GM21515 (cell line): ENCODE data around the gene ITGA3.
"Not testable (repeated sequence)": the region's sequence is repeated elsewhere in the genome, so short reads cannot be mapped to it uniquely, and the experiment has no call there.

ENCODE experiments used
- ATAC-seq: cut with Tn5 transposase; IDR thresholded peaks from one replicate; pipeline ENCODE4 v1.9.1; 2021; ENCODE audit not compliant: unreplicated experiment

The ITGA3 gene

DNA sequence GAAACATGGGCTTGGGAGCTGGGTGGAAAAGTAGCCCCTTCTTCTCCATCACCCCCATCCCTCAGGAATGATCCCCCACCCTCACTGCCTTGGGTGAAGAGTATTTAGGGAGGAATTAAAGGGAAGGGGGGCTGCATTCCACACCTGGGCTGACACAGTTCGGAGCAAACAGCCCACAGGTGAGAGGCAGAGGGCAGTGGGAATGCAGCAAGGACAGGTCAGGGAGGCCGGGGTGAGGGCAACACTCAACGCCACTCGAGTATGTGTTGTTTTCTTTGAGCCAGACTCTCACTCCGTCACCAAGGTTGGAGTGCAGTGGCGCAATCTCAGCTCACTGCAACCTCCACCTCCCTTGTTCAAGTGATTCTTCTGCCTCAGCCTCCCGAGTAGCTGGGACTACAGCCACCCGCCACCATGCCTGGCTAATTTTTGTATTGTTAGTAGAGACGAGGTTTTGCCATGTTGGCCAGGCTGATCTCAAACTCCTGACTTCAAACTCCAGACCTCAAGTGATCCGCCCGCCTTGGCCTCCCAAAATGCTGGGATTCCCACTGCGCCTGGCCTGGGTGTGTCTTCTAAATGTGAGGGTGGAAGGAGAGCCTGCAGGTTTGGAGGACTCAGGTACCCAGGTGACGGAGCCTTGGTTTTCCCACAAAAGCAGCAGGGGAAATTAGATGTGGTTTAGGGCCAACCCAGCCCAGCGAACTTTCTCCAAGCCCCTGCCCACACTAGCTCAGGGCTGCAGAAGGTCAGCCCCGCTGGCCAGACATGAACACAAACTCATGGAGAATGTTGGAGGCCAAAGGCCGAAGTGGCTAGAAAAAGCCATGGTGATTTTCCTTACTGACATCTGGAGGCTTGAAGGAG, 21.2 kb upstream of the ITGA3 start:
- no peak for ATAC-seq

DNA sequence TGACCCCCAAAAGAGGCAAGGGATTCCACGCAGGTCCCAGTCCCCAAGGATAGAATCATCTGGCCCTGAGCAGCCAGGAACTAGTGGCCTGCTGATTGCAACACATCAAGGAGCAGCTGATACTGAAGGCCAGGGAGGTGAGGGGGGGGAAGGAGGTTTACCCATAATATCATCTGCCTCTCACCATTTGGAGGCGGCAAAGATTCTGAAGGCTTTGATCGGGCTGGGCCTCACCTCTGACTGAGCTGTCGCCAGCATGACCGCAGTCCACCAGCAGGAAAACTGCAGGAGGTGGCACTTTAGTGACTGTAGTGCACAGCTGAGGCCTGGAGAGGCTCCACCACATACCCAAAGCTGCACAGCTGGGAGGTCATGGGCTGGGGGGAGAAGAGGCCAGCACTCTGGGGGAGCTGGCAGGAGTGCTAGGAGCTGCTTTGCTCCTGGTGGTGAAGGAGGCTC, 20.5 kb upstream of the ITGA3 start:
- ATAC-seq, result no peak

DNA sequence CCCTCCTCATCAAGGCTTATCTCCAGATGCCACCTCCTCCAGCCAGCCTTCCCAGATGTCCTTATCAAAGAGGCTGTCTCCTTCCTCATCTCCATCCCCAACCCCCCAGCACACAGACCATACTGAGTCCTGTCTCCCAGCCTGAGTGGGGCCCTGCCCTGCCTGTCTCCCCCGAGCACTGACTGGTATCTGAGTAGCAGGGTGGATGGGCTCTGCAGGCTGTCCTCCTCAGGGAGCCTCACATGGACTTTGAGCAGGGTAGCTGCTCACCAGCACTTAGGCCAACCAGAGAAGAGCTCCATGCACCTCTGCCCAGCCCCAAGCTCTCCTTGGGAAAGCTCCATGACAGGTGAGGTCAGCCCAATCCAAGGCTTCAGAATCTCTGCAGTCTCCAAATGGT, 20.0 kb upstream of the ITGA3 start:
- no peak for ATAC-seq

DNA sequence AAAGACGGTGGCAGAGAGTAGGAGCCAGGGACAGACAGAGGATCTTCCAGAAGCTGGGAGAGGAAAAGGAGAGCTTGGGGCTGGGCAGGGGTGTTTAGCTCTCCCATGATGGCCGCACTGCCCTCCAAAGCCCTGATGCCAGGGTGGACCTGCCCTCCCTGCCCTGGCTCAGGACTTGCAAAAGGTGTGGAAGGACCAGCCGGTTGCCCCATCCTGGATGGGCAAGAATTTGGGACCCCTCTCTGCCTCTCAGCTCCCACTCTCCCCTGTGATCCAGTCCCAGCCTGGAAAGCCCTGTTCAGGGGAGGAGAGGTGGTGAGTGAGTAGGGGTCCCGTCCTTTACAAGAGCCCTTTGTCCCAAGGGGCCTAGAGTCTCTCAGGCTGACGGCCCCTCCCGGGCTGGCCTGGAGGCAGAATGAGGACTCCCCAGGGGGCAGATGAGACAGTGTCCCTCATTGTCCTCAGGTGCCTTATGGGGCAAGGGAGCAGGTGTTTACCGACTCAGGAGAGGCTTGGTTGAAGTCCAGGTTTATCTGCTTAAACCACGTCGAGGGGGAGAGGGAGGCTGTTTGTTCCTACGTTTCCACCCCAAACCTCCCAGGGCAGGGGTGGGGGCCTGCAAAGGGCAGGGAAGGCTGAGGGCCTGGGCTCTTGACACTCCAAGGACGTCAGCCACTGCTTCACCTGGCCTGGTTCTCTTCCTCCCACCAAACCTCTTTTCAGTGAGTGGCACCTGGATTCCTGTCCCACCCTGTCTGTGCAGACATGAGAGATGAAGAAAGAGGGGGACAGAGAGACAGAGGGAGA, 19.3 kb upstream of the ITGA3 start:
- ATAC-seq, result no peak

DNA sequence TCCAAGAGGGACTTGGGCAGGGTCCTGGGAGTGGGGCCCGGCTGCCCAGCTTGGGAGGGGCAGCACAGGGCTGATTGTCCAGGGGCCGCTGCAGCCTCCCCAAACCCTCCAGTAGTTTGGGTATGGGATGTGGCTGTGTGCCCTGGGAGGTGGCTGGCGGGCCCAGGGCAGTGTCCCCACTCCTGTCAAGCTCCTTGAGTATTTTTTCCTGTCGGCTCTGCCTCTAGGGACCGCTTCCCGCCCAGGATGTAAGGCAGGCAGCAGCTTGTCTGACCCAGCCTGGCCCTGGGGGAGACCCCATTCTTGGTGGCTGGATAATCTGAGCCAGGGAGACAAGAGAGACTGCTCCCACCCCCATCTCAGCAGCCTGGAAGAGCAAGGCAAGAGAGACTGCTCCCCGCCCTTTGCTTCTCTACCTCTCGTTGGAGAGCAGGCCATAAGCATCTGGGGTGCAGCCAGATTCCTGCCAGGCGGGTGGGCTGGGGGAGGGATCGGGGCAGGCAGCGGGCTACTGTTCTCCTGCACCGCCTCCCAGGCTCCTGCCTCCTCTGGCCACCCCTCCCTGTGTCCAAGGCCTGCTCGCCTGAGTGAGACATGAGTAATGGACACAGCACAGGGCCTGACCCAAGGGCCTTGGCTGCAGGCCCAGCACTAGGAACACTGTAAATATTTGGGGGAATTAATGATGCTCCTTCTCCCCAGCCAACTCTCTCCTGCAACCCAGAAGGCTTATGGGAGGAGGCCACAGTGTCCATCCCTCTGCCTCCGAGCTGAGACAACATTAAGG, 18.4 kb upstream of the ITGA3 start:
- ATAC-seq, result no peak

DNA sequence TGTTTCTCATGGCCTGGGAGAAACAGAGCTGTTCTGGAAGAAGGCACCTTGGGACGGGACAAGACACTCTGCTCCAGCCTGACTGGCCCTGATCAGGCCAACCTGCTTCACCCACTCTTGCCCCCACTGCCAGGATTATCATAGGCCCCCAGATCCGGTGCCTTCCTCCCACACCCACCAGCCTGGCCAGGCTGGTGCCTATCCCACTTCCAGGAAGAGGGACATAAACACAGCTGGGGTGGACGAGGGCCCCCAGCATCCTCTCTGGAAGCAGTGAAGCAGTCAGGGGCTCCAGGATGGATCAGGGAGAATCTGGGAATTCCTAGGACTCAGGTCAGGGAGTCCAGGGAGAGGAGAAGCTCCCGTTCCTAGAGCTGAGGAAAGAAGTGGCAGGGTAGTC, 16.9 kb upstream of the ITGA3 start:
- ATAC-seq, result no peak

DNA sequence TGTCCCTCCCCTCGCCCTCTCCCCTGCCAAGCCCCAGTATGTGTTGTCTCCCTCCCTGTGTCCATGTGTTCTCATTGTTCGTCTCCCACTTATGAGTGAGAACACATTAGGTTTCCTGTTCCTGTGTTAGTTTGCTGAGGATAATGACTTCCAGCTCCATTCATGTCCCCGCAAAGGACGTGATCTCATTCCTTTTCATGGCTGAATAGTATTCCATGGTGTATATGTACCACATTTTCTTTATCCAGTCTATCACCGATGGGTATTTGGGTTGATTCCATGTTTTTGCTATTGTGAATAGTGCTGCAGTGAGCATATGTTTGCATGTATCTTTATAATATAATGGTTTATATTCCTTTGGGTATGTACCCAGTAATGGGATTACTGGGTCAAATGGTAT, 15.4 kb upstream of the ITGA3 start:
- ATAC-seq, result not testable (repeated sequence)

DNA sequence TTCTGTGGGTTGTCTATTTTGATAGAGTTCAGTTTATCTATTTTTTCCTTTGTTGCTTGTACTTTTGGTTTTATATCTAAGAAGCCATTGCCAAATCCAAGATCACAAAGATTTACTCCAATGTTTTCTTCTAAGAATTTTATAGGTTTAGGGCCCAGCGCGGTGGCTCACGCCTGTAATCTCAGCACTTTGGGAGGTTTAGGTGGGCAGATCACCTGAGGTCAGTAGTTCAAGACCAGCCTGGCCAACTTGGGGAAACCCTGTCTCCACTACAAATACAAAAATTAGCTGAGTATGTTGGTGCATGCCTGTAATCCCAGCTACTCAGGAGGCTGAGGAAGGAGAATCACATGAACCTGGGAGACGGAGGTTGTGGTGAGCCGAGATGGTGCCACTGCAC, 13.7 kb upstream of the ITGA3 start:
- ATAC-seq, result no peak

DNA sequence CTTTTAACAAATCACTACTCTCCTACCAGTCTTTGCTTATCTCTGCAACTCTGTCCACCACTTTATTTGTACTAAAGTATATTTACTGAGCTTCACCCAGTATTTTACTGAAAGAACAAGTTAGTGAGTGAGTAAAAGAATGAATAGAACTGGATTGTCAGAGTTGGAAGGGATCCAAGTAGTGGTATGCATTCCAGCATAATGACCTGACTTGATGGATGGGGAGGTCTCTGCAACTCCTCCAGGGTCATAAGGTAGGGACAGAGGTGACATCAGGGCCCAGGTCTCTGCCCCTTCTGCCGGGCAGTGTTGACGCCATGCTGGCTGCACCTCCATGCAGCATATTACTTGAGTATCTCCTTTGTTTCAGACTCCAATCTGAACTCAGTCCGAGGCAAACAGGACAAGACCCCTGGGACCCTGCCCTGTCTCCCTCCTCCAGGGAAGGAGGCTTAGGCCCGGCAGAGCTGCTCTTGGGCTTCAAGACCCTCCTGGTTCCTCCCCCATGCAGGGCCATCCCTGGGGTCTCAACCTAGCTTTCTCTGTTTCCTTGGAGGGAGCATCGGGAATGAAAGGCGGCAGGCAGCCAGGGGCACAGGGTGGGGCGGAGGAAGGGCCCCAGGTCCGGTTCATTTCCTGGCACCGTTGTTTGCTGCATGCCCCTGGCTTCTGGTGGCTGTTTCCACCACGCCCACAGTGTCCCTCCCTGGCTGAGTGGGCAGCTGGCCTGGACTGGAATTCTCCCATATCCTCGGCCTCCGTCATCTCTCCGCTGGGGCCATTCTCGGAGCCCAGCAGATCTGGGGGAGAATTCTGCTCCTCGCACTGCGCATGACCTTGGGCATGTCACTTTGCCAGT, 12.4 kb upstream of the ITGA3 start:
- no peak for ATAC-seq

DNA sequence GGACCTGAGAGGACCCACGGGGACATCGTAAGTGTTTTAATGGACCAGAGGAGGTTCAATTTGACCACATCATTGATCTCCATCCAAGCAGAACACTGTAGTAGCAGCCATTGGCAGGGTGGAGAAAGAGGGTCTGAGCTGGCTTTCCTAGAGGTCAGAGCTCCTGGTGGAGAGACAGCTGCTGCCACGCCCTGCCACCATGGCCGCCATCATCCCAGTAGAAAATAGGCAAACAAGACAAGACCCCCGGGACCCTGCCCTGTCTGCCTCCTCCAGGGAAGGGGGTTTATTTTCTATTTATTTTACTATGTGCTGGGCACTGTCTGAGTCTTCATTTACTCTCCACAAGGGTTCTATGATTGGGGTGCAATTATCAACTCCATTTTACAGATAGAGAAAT, 11.4 kb upstream of the ITGA3 start:
- ATAC-seq, result no peak

DNA sequence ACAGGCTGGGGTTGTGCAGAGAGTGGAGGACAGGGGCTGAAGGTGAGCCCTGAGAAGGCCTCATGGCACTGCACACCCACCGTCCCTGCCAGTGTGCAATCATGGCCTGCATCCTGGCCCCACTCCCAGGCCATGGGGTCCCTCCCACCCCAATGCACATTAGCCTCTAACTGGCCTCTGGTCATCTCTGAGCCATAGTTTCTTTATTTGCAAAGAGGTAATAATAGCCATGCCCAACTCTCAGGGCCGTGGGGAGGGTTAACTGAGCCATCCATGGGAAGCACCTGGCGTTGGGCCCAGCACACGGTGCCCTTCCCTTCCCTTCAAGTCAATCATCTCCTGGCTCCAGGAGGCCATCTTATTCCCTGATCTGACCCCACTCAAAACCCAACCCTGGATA, 10.8 kb upstream of the ITGA3 start:
- ATAC-seq, result no peak

DNA sequence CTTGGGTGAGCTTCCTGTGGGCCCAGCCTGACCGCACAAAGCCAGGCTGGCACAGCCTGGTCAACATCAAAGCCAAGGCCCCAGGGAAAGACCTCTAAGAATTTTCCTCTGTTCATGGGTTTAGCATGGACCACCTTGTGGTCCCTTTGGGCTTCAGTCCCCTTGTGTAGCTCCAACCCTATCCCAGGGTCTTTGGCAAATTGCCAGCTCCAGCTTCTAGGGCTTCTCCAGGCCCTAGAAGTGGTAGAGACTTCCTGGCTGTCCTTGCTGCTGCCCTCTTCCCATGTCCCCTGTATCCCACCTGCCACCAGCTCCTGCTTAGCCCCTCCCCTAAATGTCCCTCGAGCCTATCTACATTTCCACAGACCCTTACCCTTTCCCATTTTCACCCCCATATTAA, 9.7 kb upstream of the ITGA3 start:
- ATAC-seq, result no peak

DNA sequence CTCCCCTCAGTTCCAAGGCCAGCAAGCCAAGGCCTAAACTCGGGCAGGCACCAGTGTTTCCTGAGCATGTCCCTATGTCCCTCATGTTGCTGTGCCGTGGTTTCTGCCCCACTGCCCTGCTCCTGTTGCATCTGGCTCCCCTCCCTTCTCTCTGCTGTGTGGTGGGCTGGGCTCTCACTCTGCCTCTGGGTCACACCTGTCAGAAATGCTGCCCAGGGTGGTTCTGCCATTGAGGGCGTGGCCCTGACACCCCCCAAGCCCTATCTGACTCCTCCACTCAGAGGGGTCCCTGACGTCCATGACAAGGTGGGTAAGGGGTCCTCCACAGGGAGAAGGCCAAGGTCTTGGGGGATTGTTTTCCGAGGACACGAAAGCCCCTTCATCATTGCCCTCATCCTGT, 9.2 kb upstream of the ITGA3 start:
- no peak for ATAC-seq

DNA sequence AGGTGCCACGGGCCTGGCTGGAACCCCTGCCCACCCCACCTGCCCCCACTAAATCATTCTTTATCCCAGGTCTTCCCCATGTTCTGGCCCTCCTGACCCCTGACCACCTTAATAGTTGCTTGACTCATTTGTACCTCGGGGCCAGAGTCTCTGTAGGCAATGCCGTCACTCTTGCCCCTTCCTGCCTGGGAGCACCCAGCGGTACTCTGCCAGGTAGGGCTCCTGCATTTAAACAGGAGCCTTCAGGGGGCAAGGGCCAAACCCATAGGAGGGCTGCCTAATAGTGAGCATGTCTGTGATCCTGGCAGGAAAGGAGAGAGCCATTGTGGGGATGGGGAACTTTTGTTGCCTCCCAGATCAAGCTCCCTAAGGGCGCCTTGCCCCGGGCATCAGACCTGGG, 8.8 kb upstream of the ITGA3 start:
- no peak for ATAC-seq

DNA sequence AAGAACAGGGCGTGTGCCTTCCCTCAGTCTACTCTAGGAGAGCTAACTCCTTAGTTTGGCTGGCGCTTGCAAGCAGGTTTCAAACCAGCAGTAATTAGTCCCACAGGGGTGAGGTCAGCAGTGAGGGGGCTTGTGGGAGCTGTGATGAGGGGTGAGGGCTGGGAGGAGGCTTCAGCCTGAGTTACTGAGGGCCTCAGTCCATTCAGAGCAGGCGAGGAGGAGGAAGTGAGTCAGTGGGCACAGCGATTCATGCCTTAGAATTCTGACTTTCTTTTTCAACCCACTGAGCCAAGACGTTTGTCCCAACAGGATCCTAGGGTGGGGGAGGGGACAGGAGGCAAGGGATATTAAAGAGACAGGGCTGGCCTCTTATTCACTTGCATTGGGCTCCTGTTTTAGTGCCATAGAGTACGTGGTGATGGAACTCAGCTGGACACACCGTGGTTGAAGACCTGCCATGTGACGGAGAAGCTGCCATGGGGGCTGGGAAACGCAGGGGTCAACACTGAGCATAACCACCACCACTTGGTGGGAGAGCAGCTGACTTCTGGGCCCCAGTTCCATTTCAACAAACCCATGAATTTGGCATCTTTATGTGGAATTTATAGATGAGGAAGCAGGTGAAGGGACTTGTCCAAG, 8.3 kb upstream of the ITGA3 start:
- ATAC-seq, result no peak

DNA sequence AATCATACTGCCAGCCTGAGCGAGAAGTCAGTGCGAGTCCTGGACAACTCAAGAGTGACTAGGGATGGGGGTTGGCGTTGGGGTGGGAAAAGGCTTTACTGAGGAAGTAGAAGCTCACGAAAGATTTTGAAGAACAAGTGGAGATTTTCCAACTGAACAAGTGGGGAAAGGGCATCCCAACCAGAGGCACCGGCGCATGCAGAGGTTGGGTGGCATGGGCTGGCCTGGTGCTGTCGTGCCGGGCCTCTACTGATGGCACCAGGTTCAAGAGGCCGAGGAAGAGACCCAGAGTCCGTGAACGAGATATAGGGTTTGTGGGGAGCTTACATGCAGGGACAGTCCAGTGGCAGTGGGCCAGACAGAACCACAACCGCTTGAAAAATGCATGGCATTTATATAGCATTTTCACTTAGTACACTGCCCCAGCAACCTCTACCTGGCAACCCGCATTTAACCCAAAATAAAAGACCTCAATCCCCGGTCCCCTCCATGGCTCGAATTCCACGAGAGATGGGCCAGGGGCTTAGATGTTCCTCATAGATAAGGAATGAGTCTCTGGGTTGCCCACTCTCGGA, 7.7 kb upstream of the ITGA3 start:
- ATAC-seq, result no peak

DNA sequence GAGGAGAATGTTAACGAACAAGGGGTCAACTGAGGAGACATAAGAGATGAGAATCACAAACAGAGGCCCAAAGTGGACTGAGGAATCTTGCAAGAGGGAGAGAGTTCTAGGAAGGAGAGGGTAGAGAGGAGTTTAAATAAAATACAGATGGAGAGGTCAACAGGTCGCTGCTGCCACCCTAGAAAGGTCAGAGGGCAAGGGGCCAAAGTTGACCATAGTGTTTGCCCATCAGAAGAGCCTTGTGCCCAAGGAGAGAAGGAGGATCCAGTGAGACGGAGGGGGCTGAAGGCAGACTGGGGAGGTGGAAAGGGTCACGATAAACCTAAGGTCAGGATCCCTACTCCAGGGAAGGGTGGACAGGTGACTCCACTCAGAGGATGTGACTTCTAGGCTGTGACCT, 6.9 kb upstream of the ITGA3 start:
- no peak for ATAC-seq

DNA sequence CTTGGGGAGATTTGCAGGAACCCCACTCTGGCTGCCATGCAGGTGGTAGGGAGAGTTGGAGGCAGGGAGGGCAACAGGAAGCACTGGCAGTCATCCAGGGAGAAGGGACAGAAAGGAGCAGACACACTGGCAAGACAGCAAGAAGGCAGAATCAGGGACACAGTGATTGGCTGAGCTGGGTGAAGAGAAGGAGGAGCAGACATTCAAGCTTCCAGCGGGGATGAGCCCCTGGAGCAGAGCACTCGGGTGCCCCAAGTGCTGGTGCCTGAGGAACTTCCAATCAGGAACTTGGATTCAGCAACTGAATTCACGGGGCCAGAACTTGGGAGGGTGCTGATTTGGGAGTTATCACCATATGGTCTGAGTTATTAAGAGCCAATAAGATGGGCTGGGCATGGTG, 6.3 kb upstream of the ITGA3 start:
- no peak for ATAC-seq

DNA sequence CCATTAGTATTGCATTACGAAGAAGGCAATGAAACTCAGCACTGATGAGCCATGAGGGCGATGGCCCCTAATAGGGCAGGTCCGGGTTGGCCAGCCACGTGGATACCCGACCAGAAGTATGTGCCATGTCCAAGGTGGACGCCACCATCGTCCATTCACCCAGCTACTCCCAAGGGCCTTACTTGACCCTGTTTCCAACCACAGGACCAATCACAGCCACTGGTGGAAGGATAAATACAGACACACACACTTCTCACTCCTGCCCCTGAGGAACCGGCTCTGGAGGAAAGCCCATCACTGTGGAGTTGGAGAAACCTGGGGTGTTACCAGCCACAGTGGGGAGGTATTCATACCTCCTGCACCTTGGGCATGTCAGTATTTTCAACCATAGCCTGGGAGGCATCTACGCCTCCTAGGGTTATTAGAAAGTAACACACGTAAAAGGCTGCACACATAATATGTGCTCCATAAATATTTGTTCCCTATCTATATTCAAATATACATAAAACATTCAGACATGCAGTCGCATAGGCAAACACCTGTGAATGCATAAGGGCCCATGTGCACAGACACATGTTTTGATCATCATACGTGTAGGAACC, 5.4 kb upstream of the ITGA3 start:
- ATAC-seq, result no peak
